Body of pancreas (tissue), 4 donors: ENCODE results near the gene CT47A1. TPM values are rescaled to one million over a fixed set of nuclear protein-coding genes. Genes with fewer than 3 reads are reported as not detected.

Experiments
- ATAC-seq: fragments of 150-250 bp; one replicate; pipeline ENCODE4 v1.9.1; 2016
- DNase-seq, 4 donors: peaks; one replicate each; pipeline ENCODE4 v3.0.0-alpha.2; 2019
- H3K27ac ChIP-seq, 4 donors: fragments of 200-600 bp; sonication (generic); 1 replicate in 3 of 4; 2 replicates in 1 of 4; pipeline versions ENCODE4 v1.5.1 to v1.6.1; 2016 to 2019; ENCODE audit warnings: mild to moderate bottlenecking in 1 of 4, mixed read lengths in 1 of 4, moderate library complexity in 1 of 4
- H3K27me3 ChIP-seq, 2 donors: fragments of 200-600 bp; sonication (generic); one replicate each; pipeline ENCODE4 v1.6.0; 2016; ENCODE audit warnings: mild to moderate bottlenecking in 1 of 2
- H3K36me3 ChIP-seq, 2 donors: fragments of 200-600 bp; sonication (generic); replicated peaks in 1 of 2; 2 replicates each; pipeline ENCODE4 v1.5.1; 2016; ENCODE audit warnings: low read depth in 2 of 2; ENCODE audit not compliant: insufficient read depth in 1 of 2
- H3K4me1 ChIP-seq: fragments of 200-600 bp; sonication (generic); one replicate; pipeline ENCODE4 v1.6.0; 2016
- H3K4me3 ChIP-seq, 2 donors: fragments of 200-600 bp; sonication (generic); 1 replicate in 1 of 2; 2 replicates in 1 of 2; pipeline ENCODE4 v1.5.1; 2016 to 2019
- H3K9me3 ChIP-seq, 3 donors: fragments of 200-600 bp; sonication (generic); 1 replicate in 2 of 3; 2 replicates in 1 of 3; pipeline ENCODE4 v1.5.1; 2016
- POLR2A ChIP-seq, 3 donors: fragments of 450-650 bp; IDR thresholded peaks; one replicate each; pipeline ENCODE4 v1.6.1; 2016; ENCODE audit warnings: antibody characterized with exemption in 3 of 3, mild to moderate bottlenecking in 2 of 3
- WGBS, 2 donors: methylation state at CpG; one replicate each; pipeline ENCODE4 v1.1.5; 2017; 5-methylcytosine and 5-hydroxymethylcytosine counted together
- intact Hi-C: fragments of 100-400 bp; cut with DNase I; formaldehyde crosslinking; loops from one replicate; pipeline ENCODE4 v1.15.1; 2023
- total RNA-seq, 2 donors: library from RNA; depleted of rRNA; stranded (reverse); fragments of >200 nt; gene quantifications; one replicate each; pipeline ENCODE4 v1.1.0, GENCODE V29; 2016
- TF ChIP-seq, protein P1 (sequence below), 7 experiments: fragments of 450-650 bp in 4 of 7; fragments of 200-600 bp in 3 of 7; sonication (generic) in 3 of 7; IDR thresholded peaks; one replicate each; pipeline ENCODE4 v1.5.1; 2016 to 2019; ENCODE audit warnings: antibody characterized with exemption in 7 of 7

Gene CT47A1
- total RNA-seq, 2 donors from 2014 or later = not detected

DNA sequence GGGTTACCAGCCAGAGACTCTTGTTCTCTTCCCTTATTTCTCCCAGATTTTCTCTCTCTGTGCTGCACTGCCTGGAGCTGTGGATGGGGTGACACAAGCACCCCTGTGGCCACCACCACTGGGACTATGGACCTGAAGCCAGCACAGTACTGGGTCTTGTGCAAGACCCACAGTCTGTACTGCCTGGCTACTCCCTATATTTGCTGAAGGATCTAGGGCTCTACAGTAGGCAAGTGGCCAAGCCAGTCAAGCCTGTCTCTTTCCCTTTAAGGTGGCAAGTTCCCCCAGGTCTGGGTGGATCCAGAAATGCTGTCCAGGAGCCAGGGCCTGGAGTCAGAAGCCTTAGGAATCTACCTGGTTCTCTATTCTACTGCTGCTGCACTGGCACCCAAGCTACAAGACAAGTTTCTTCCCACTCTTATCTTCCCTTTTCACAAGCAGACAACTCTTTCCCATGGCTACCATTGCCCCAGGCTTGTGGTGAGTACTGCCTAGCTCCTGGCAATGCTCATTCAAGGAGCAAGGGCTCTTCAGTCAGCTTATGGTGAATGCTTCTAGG lies 28.4 kb upstream of the CT47A1 start:
- Histone ChIP-seq H3K4me3 (no peak overlapping the region), H3K4me1 (no peaks in the 10 kb centered on the region), H3K9me3 (no peaks in the 10 kb centered on the region), H3K36me3 (no peaks in the 10 kb centered on the region), H3K27ac (no peak overlapping the region), H3K27me3 (no peaks in the 10 kb centered on the region)
- no peak for DNase-seq
- ATAC-seq = no peak
- TF ChIP-seq, protein P1, sequence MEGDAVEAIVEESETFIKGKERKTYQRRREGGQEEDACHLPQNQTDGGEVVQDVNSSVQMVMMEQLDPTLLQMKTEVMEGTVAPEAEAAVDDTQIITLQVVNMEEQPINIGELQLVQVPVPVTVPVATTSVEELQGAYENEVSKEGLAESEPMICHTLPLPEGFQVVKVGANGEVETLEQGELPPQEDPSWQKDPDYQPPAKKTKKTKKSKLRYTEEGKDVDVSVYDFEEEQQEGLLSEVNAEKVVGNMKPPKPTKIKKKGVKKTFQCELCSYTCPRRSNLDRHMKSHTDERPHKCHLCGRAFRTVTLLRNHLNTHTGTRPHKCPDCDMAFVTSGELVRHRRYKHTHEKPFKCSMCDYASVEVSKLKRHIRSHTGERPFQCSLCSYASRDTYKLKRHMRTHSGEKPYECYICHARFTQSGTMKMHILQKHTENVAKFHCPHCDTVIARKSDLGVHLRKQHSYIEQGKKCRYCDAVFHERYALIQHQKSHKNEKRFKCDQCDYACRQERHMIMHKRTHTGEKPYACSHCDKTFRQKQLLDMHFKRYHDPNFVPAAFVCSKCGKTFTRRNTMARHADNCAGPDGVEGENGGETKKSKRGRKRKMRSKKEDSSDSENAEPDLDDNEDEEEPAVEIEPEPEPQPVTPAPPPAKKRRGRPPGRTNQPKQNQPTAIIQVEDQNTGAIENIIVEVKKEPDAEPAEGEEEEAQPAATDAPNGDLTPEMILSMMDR (IDR thresholded peaks at IDR 0.05) = no peak
- no peak for TF ChIP-seq POLR2A (IDR thresholded peaks at IDR 0.05)
- intact Hi-C loops = no loop called here

DNA sequence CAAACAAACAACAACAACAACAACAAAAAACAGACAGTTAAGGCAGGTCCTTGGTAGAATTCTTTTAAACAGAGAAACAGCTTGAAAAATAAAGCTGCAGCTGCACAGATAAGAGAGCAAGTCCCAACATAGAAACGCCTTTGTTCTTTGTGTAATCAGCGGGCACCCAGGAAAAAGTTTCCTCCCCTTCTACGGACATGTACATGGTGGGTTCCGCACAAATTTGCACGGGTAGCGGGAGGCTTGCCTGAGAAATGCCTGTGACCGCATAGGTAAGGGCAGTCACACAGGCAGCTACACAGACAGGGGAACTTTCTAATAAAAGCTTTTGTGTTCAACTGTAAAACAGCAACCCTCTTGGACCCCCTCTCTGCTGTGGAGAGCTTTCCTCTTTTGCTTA lies 25.7 kb upstream of the CT47A1 start:
- ATAC-seq (no peak), DNase-seq (no peak)
- Histone ChIP-seq H3K27ac (no peak overlapping the region), H3K9me3 (no peaks in the 10 kb centered on the region), H3K4me1 (no peaks in the 10 kb centered on the region), H3K36me3 (no peaks in the 10 kb centered on the region), H3K27me3 (no peaks in the 10 kb centered on the region), H3K4me3 (no peak overlapping the region)
- TF ChIP-seq POLR2A (IDR thresholded peaks at IDR 0.05) = no peak
- TF ChIP-seq, protein P1 (IDR thresholded peaks at IDR 0.05) = no peak
- 5 to 6% methylated on average over 7 of the region's 7 CpGs for WGBS, 2 donors
- intact Hi-C loops = no loop called here

DNA sequence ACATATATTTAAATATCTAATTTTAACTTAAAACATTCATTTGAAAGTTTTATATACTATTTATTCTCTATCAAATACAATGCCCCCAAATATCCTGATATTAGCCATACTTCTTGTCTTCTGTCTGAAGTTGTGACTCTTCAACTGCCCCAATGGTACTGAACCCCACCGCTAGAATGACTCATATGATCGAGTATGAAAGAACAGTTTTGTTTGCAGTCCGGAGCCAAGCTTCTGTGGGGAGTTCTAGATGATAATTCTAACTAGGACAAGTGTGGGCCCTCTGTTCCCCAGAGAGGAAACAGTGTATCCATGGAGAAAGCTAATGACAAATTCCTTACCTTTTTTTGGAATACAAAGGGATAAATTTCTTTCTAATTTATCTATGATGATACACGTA lies 24.7 kb upstream of the CT47A1 start:
- WGBS, 2 donors = 68 to 70% methylated on average over 4 of the region's 4 CpGs
- no peak overlapping the region for H3K4me3 ChIP-seq
- no peaks in the 10 kb centered on the region for H3K27me3 ChIP-seq
- DNase-seq = no peak
- no peak overlapping the region for H3K27ac ChIP-seq
- TF ChIP-seq POLR2A (IDR thresholded peaks at IDR 0.05) = no peak
- TF ChIP-seq, protein P1 (IDR thresholded peaks at IDR 0.05) = no peak
- no peaks in the 10 kb centered on the region for H3K4me1 ChIP-seq
- no peaks in the 10 kb centered on the region for H3K9me3 ChIP-seq
- no peaks in the 10 kb centered on the region for H3K36me3 ChIP-seq
- no peak for ATAC-seq
- intact Hi-C loops = no loop called here

DNA sequence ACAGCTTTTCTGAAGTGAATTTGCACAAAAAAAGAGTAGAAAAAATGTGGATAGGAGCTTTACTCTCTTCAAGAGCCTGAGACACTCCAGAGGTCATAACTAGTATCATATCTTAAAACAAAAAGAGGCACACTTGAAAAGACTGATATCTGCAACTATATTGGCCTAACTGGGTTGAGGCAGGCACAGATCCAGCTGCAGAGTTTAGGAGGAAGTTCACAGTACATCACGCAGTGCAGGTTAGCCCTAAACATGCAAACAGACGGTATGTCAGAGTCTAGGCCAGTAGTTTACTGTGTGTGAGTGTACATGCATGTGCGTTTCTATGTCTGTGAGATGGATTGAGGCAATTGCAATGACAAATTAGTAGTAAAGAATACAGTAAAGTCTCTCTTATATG lies 24.2 kb upstream of the CT47A1 start:
- H3K4me3 ChIP-seq = no peak overlapping the region
- ATAC-seq (no peak), DNase-seq (no peak)
- no peaks in the 10 kb centered on the region for H3K27me3 ChIP-seq
- H3K27ac ChIP-seq = no peak overlapping the region
- TF ChIP-seq, protein P1 (IDR thresholded peaks at IDR 0.05) = no peak
- TF ChIP-seq POLR2A (IDR thresholded peaks at IDR 0.05) = no peak
- H3K36me3 ChIP-seq = no peaks in the 10 kb centered on the region
- intact Hi-C loops = no loop called here
- no peaks in the 10 kb centered on the region for H3K9me3 ChIP-seq
- WGBS, 2 donors = 87 to 93% methylated on average over 3 of the region's 3 CpGs
- no peaks in the 10 kb centered on the region for H3K4me1 ChIP-seq

DNA sequence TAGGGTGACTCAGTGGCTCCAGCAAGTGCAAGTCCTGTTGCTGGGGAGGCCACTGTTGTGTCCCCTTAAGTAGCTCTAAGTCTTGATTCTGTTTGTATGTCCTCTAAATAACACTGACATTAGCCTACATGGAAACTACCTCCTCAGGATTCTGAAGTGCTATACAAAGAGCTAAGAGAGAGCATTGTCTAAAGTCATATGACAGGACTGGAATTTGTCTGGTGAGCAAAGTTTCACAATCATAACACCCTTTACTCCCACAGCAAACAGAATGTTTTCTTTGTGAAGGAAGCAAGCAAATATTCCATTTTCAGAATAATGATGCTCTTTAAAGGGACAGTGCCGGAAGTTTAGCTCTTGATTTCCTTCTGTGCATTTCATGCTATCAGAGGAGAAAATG lies 23.4 kb upstream of the CT47A1 start:
- H3K9me3 ChIP-seq = no peaks in the 10 kb centered on the region
- no peak for TF ChIP-seq POLR2A (IDR thresholded peaks at IDR 0.05)
- no peak overlapping the region for H3K4me3 ChIP-seq
- H3K27ac ChIP-seq = no peak overlapping the region
- H3K36me3 ChIP-seq = no peaks in the 10 kb centered on the region
- H3K27me3 ChIP-seq = no peaks in the 10 kb centered on the region
- no peaks in the 10 kb centered on the region for H3K4me1 ChIP-seq
- no peak for ATAC-seq
- WGBS, 2 donors = 56 to 57% methylated on average over 1 of the region's 1 CpG
- intact Hi-C loops = no loop called here
- no peak for DNase-seq
